NCI-H345 (cell line): Measurements from ENCODE around the gene GLP2R.
"Not testable (repeated sequence)": the region's sequence is repeated elsewhere in the genome, so short reads cannot be mapped to it uniquely, and the experiment has no call there.

Source experiments
- DNase-seq: peaks from one replicate; lab custom pipeline; 2025; lab: John Stamatoyannopoulos, UW

The GLP2R gene

DNA sequence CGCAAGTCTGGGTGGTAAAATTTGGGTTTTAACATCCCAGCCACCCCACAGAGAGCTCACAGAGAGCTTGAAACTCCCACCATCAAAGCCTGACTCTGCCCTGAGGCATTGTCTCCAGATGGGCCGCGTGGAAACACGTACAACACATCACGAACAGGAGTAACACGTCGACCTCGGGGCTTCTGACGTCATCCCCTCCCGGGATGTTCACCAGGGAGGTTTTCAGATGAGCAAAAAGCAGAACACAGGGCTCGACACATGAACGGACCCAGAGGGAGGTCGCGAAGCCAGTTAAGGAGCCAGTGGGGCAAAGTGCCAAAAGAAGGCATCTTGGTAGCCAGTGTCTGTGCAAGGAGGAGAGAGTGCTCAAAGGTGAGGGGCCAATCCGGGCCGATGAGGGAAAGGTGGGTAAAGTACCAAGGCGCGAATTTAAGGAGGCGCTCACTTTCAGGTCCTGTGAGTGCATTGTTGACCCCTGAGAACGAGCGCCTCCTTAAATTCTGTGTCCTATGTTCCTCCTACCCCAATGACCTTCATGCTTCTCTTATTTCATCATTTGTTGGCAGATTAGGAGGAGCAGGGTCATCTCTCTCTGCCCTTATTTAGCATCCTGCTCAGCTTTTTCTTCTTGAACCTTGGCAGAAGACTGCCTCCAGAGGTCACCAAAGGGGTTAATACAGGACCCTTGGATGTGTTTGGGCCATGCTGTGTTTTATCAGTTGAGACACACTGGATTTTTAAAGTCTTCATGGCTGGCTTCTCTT, 73.7 kb downstream of the GLP2R start:
- no peak for DNase-seq

DNA sequence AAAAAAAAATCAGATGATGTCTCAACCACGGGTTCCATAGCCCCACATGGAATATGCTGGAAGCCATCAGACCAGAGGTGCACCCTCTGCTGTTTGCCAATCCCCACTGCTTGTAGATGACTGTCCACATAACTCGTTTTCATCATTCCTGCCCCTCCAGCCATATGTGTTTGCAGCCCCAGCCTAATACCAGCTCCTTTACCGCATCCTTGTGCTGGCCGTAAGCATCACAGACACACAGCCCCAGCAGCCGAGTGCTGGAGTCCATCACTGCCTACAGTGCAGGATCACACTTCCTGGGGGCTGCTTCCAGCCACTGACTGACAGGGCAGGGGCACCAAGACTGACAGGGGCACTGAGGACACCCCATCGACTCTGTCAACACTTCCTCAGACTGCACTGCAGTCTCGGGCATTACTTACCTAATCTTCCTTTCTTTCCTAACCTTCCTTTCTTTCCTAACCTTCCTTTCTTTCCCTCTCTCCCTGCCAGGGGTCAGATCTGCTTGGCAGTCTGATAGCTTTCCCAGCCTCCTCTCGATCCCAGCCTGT, 74.4 kb downstream of the GLP2R start:
- no peak for DNase-seq

DNA sequence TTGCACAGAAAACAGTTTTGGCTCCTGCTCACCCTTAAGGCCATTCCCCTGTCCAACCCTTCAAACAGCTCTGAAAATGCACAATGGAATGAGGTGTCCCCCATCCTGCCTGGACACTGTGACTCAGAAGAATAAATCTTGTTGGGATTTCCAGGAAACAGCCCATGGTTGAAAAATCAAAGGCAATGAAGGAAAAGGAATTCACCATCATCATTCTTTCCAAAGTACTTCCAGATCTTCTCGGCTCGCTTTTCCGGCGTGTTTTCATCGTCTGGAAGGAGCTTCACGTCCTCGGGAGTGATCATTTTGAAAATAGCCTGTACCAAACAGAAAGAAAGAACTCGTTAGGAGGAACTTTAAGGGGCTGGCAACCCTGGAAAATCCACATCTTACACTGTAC, 75.1 kb downstream of the GLP2R start:
- DNase-seq = no peak

DNA sequence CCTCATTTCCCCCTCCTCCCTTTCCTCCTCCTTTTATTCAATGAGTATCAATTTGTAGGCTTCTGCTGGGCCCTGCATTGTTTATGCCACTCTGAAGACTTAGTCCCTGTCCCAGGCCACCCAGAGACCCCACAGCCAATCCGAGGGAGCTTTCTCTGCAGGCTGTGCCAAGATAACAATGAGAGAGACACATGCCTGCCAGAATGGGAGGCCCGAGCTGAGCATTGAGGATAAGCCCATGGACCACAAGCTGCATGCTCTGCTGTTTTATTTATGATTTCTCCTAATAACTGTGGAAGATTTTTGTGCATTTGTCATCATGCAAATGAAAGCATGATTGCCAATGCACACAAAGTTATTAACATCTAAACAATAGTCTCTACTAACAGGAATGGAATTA, 76.4 kb downstream of the GLP2R start:
- DNase-seq = no peak

DNA sequence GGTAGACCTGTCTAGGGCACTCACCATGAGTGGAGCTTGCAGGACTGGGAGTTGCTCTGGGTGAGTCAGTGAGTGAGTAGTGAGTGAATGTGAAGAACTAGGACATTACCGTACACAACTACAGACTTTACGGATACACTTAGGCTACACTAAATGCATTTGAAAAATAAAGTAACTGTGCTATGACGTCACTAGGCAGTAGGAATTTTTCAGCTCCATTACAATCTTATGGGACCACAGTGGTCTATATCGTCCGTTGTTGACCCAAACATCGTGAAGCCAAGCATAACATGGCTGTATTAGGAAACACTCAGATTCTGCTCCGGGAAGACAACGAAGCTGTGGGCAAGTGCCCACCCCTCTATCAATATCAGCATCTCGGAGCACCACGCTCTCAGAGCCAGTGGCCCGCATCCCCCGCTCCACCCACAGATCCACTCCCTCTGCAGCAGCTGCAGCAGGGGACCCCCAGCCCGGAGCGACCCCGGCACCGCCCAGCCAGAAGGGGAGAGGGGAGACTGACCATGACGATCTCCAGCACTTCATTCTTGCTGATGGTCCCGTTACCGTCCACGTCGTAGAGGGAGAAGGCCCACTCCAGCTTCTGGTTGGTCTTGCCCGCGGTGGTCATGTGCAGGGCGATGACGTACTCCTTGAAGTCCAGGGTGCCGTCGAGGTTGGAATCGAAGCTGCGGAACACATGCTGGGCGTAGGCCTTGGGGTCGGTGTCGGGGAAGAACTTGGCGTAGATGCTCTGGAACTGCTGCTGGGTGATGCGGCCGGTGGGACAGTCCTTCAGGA, 78.8 kb downstream of the GLP2R start:
- DNase-seq = no peak

DNA sequence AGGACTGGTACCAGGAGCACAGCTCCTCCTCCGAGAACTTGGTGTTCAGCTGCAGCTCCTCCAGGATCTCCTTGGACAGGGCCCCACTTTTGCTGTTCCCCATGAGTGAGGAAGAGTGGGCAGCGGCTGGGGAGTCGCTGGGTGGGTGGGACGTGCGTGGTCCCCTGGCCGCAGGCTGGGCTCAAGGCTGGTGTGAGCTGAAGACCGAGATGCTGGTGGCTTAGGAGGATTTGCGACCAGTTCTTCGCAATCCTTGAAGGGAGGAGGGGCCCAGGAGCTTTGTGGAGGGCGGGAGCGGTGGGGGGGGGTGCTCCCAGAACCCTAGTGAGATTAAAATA, 79.3 kb downstream of the GLP2R start, which contains the start of gene RCVRN:
Gene RCVRN (minus strand): TSS at position 194 of the 338 bp plus-strand sequence. CDS start 91 bp downstream, at position 103.
- no peak for DNase-seq

DNA sequence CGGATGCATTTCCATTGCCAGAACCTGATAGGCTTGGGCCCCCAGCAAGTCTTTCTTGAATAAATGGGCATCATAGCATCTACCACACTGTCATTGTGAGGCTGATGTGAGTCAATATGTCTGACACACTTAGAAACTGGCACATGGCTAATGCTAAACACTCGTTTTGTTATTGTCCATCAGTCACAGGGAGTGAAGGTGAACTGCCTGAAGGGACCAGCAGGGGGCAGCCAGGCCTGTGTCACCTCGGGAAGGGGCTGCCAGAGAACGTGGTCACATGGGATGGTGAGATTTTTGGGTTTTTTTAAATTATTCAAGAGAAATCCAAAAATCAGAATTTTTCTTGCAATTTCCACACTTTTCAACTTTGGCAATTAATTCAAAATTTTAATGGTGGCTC, 80.2 kb downstream of the GLP2R start:
- no peak for DNase-seq

DNA sequence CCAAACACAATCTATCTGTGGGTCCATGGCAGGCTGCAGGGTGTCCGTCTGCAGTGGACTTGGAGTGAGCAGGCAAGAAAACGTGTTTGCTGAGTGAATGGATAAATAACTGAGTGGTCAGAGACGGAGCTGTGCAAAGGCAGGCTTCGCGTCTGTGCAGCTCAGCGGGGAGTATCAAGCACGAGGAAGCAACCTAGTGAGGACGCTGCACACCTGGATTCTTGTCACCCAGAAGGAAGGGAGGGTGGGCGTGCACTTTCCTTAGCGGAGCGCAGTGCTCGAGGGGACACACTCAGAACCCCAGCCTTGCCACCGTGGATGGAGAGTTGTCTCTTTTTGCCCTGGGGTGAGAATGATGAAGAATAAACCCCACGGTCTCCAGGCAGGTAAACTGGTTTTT, 80.9 kb downstream of the GLP2R start:
- DNase-seq = no peak

DNA sequence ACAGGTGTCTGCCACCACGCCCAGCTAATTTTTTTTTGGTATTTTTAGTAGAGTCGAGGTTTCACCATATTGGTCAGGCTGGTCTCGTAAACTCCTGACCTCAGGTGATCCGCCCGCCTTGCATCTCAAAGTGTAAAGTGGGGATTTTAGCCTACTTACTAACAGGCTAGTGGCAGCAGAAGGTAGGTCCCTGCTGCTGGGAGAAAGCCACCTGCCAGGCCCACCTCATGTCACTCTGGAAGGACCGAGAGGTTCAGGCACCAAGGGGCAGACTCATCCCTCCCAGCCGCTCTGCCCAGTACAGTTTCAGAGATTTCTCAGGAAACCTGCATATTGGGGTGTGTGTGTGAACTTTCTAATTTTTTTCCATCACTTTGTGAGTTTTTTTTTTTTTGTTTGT, 81.4 kb downstream of the GLP2R start:
- DNase-seq = no peak

DNA sequence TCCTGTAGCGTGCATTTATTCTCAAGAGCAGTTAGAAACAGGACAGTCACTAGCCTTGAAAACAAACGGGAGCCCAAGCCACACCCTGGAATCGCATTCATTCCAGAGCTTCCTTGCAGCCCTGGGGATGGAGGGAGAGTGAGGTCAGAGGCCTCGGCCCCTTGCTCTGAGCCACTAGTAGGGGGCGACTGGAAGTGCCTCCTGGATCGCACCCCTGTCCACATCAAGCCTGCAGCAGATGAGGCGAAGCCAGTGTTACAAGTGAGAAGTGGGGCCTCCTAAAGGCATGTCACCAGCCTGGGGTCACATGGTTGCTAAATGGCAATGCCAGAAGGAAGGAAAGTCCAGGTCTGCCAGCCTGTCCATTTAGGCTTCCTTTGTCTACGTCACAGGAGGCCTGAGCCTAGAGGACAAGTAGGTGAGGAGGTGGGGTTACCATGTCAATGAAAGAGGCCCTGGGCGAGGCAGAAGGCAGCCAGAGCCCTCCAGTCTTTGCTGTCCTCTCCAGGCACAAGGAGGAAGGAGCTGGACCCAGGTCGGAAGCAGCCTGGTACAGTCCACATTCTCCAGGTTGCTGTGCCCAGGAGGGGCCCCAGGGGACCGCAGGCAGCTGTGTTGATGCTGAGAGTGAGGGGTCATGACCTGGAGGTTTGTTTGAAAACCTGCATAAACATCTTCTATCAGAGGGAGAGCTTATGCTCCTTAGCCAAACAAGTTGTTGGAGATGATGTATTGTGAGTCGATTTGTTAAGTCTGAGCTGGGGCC, 82.3 kb downstream of the GLP2R start:
- DNase-seq = no peak

DNA sequence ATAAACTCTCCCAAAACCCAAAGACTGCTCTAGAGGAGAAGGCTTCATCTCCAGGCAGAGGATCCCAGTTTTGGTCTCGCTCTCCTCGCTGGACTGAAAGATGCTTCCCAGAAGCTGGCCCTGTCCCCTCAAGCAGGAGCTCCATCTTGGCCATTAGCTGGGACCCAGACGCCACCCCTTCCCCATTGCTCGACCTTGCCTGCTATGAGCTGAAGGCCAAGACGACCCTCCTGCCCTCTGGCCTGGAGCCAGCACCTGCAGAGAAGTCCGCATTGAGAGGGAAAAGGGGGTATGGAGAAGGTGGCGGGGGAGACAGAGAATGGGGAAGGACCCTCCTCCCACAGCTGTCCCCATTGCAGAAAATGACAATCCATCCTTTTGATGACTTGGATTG, 82.9 kb downstream of the GLP2R start:
- no peak for DNase-seq

DNA sequence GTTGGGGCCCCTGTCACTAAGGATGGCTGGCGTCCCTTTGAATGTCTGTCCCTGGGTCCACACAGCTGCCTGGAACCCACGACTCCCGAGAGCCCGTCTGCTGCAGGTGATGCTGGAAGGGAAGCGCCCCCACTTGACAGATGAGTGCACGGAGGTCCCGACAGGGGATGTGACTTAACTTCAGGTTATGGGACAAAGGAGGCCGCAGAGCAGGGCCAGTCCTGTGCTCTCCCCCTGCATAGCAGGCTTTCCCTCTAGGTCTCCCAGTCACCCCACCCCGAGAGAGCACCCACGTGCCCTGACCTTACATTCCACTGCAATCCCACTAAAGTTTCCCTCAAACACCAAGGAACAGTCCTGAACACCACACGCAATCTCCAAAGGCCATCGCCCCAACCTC, 85.4 kb downstream of the GLP2R start:
- no peak for DNase-seq

DNA sequence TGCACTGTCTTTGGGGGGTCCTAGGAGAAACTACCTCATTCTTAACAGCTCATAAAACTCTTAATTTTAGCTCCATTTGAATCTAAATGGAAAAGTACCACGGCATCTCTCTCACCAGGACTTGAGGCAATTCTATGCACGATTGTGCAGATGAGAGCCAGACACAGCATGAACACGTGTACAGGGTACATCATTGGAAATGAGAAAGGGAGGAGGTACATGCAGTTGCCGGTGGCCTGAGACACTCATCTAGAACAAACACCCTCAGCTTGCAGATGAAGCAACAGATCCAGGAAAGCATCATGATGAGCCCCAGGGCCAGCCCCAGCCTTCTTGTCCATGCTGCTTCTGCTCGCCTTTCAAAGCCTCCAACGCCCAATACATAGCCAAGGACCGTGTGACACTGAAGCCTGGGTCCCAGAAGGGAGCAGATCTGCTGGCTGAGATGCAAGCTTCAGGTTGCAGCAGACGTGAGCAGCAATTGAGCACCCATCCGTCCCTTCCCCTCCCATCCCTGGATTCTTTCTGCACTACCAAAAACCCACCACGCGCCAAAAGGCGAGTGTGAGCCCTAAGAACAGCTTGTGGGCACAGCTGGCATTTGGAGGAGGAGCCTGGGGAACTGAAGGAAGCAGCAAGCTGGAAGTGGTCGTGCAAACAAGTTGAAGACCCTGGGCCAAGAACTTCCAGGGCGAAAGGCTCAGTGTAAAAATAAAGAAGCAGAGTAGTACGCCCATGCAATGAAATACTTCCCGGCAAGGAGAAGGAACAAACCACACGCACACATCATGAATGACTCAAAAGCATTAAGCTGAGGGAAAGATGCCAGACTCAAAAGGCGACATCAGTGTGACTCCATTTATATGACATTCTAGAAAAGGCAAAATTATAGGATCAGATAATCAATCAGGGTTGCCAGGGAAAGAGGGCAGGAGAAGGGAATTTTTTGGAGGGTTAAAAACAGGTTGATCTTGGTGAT, 86.7 kb downstream of the GLP2R start:
- no peak for DNase-seq

DNA sequence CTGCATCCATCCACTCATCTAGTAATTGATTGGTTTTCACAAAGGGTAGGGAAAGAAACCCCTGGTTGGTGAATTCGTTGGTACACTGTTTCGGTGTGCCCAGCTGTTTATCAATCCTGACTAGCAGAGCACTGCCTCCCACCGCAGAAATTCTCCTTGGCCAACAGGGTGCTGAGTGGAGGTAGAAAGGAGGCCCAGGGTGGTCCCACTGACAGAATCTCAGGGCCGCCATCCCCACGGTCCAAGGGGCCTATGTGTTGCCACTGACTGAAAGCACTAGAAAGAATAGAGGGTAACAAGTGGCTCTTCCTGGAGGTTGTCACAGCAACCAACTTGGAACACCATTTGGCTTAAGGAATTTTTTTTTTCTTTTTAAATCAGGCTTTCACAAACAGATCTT, 87.8 kb downstream of the GLP2R start:
- no peak for DNase-seq

DNA sequence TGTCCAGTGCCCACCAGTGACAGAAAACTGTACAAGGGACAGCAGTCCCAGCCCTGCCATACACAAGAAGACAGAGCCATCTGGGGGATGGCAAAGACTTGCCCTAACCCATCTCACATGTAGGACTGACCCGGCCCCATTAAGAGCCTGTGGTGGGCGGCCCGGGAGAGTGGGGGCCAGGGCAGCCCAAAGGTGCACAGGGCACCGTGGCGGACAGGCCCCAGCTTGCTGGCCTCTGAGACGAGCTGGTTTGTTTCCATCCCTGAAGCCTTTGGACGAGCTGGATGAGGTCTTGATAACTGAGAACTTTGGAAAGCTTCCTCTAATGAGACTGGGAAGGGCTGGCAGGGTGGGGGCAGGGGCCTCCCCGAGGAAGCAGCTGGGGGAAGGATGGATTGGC, 90.4 kb downstream of the GLP2R start:
- no peak for DNase-seq

DNA sequence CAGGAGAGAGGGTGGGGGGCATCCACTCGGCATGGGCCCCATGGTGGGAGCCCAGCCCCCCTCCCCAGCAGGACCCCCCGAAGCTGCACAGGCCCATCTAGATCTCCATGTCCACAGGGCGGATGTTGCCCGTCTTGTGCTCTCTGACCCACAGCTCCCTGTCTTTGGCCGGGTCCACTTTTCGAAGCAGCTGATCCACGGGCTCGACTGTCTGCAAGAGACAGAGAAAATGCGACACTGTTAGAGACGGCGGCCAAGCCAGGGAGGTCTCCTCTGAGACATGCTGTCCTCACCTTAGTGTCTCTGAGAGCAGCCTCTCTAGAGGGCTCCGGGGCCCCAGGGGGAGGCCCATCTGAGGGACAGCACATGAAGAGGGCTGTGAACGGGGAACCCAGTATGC, 91.4 kb downstream of the GLP2R start:
- DNase-seq = no peak

DNA sequence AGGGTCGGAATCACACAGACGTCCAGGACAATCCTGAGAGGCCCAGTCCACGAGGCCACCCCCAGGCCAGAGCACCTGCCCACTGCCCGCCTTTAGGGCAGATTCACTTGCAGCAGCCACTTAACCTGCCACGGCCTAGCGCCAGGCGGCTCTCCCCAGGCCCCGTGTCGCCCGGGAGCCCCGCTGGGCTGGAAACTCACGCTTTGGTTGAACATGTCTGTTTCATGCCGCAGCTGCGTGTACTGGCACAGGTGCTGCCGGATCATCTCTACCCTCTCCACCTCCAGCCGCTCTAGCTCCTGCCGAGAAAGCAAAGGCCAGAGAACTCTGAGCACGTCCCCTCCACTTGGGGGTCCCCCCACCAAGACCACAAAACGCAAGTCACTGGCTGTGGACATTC, 92.1 kb downstream of the GLP2R start:
- no peak for DNase-seq

DNA sequence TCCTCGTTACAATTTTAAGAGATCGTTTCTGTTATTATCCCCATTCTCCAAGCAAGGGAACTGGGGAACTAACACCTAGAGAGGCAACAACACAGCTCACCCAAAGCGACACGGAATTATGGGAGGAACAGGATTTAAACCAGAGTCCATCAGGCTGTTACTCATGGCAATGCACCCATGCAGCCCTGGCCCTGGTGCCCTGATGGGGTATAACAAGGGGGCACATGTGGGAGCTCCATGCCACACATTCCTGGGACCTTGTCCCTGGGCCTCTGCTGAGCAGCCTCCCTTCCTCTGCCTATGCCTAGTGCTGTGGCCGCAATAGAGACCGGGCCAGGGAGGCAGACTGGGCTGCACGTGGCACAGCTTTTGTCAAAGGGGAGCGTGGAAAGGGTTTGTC, 92.6 kb downstream of the GLP2R start:
- no peak for DNase-seq

DNA sequence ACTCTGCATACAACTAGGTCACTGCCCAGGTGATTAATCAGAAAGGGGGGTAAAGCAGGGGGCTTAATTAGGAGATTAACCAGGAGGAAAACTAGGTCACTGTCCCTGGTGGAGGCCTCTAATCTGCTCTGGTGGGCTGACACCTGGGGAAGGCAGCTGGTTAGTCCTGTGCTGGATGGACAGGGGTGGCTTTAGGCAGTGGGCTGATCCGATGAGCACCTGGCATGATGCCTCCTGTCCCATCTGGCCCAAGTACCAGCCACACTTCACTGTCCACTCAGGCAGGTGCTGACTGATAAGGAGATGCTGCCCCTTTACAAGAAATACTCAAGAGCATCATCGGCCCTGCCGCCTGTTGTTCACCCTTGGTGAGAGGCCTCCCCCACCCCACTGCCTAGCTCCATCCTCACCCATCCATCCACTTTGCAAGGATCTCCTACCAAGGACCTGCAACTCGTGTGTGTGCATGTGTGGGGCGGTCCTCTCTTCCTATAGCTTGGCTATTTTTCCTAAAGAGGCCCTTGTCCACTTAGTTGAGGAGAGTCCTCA, 93.2 kb downstream of the GLP2R start:
- DNase-seq = no peak

DNA sequence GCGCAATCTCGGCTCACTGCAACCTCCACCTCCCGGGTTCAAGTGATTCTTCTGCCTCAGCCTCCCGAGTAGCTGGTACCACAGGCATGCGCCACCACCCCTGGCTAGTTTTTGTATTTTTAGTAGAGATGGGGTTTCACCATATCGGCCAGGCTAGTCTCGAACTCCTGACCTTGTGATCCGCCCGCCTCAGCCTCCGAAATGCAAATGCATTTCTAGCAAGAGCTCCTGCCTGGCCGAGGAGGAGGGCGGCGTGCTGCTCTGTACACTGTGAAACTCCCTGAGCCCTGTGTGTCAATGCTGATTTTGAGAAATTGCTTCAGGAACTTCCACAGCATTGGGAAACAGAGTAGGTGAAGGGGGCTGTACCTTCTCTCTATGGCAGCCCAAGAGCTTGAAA, 95.5 kb downstream of the GLP2R start:
- DNase-seq = not testable (repeated sequence)
